ENCODE results near the gene GRN. TPM values are rescaled to one million over a fixed set of nuclear protein-coding genes. Genes with fewer than 3 reads are reported as not detected.

Gene GRN
- total and polyA plus RNA-seq, 2 of the 13 experiments (the other 11 are each of a cell fraction or from before 2014, with no cell fraction given), result 86.6 to 143 TPM

- TF ChIP-seq ZBTB33 (CRISPR knock-in tag; IDR thresholded peaks at IDR 0.05) (no peak; the same call in 1 of the 2 replicates), TCF7L2 (IDR thresholded peaks at IDR 0.05; ENCODE audit: low read depth, low read length) (no peak), ZNF24 (IDR thresholded peaks at IDR 0.05) (no peak), MIER2 (CRISPR knock-in tag; IDR thresholded peaks at IDR 0.05) (peak; percentile 98), MEF2D (CRISPR knock-in tag; IDR thresholded peaks at IDR 0.05) (peak; percentile 47; the same call in 1 of the 2 replicates), MED13 (CRISPR knock-in tag; IDR thresholded peaks at IDR 0.05) (peak; percentile 87), NCOA5 (CRISPR knock-in tag; IDR thresholded peaks at IDR 0.05) (no peak), KDM4B (CRISPR knock-in tag; IDR thresholded peaks at IDR 0.05) (peak; percentile 94), ZNF205 (CRISPR knock-in tag; IDR thresholded peaks at IDR 0.05) (0 out of 2 replicates have a peak, but pooled peaks have one; percentile 48), RBM22 (optimal IDR thresholded peaks at IDR 0.05; ENCODE audit: low read length) (no peak), PITX1 (CRISPR knock-in tag; IDR thresholded peaks at IDR 0.05) (no peak), ZNF704 (CRISPR knock-in tag; IDR thresholded peaks at IDR 0.05; ENCODE audit: borderline replicate concordance) (peak; percentile 56; the same call in 1 of the 2 replicates), HHEX (CRISPR knock-in tag; IDR thresholded peaks at IDR 0.05) (no peak), ZBTB42 (CRISPR knock-in tag; IDR thresholded peaks at IDR 0.05) (0 out of 2 replicates have a peak, but pooled peaks have one; percentile 35), ZUFSP (CRISPR knock-in tag; IDR thresholded peaks at IDR 0.05; ENCODE audit: borderline replicate concordance) (no peak), ELK4 (CRISPR knock-in tag; IDR thresholded peaks at IDR 0.05; ENCODE audit: borderline replicate concordance) (no peak), NFAT5 (CRISPR knock-in tag; IDR thresholded peaks at IDR 0.05) (peak; percentile 87), MTA1 (CRISPR knock-in tag; IDR thresholded peaks at IDR 0.05; ENCODE audit: borderline replicate concordance) (no peak), ZFP62 (CRISPR knock-in tag; IDR thresholded peaks at IDR 0.05) (no peak), ESRRA (CRISPR knock-in tag; IDR thresholded peaks at IDR 0.05; ENCODE audit: low read depth) (no peak)
Measured at GRCh38 chr17:44308320-44308818, 36.7 kb upstream of the GRN start, which contains the start of gene RUNDC3A (continued).
